NT2/D1 (cell line): ENCODE data around the gene BEND4.

Experiments
- SUZ12 ChIP-seq: IDR thresholded peaks from 2 replicates; pipeline ENCODE4 v1.6.1; 2011; ENCODE audit not compliant: insufficient read length, insufficient read depth; ENCODE audit errors: extremely low read depth
- YY1 ChIP-seq: IDR thresholded peaks from 2 replicates; pipeline ENCODE4 v1.6.1; 2011; ENCODE audit not compliant: insufficient read length, insufficient read depth
- ZNF274 ChIP-seq: IDR thresholded peaks from 2 replicates; pipeline ENCODE4 v1.6.1; 2011; ENCODE audit warnings: mild to moderate bottlenecking, low read depth, low read length

GRCh38 chr4:42123071-42123644 lies 29.3 kb downstream of the BEND4 start:
- TF ChIP-seq SUZ12 (no peak), ZNF274 (no peak), YY1 (no peak)
